Astrocyte (in vitro differentiated cells and primary cell): Measurements from ENCODE around the gene COL5A3.

Experiments used
- EZH2 ChIP-seq: IDR thresholded peaks from 2 replicates; pipeline ENCODE4 v1.6.1; 2012; ENCODE audit warnings: mild to moderate bottlenecking, low read length, inconsistent platforms; ENCODE audit not compliant: insufficient read depth
- TF ChIP-seq, protein P1 (sequence below): IDR thresholded peaks from 2 replicates; pipeline ENCODE4 v1.5.1; 2011; ENCODE audit warnings: low read depth, mild to moderate bottlenecking, inconsistent platforms, low read length, moderate library complexity; ENCODE audit not compliant: insufficient read depth

DNA sequence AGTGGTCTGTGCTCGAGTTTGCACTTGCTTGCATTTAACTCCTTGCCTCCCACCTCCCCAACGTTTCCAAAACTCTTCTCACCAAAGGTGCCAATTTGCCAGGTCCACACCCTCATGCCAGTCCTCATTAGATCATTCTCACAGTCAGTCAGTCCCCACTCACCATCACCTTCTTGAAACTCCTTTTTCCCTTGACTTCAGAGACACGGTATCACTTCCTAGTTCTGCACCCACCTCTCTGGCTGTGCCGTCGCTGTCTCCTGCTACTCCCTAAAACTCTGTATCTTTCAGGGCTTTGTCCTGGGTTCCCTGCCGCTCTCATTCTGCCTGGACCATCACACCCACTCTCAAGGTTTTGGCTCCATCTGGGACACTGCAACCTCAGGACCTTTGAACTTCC is 93.6 kb downstream of the COL5A3 start:
- no peak for TF ChIP-seq EZH2
- TF ChIP-seq, protein P1, sequence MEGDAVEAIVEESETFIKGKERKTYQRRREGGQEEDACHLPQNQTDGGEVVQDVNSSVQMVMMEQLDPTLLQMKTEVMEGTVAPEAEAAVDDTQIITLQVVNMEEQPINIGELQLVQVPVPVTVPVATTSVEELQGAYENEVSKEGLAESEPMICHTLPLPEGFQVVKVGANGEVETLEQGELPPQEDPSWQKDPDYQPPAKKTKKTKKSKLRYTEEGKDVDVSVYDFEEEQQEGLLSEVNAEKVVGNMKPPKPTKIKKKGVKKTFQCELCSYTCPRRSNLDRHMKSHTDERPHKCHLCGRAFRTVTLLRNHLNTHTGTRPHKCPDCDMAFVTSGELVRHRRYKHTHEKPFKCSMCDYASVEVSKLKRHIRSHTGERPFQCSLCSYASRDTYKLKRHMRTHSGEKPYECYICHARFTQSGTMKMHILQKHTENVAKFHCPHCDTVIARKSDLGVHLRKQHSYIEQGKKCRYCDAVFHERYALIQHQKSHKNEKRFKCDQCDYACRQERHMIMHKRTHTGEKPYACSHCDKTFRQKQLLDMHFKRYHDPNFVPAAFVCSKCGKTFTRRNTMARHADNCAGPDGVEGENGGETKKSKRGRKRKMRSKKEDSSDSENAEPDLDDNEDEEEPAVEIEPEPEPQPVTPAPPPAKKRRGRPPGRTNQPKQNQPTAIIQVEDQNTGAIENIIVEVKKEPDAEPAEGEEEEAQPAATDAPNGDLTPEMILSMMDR, result no peak
